ENCODE measurements around the gene NR1D1.

The NR1D1 gene

DNA sequence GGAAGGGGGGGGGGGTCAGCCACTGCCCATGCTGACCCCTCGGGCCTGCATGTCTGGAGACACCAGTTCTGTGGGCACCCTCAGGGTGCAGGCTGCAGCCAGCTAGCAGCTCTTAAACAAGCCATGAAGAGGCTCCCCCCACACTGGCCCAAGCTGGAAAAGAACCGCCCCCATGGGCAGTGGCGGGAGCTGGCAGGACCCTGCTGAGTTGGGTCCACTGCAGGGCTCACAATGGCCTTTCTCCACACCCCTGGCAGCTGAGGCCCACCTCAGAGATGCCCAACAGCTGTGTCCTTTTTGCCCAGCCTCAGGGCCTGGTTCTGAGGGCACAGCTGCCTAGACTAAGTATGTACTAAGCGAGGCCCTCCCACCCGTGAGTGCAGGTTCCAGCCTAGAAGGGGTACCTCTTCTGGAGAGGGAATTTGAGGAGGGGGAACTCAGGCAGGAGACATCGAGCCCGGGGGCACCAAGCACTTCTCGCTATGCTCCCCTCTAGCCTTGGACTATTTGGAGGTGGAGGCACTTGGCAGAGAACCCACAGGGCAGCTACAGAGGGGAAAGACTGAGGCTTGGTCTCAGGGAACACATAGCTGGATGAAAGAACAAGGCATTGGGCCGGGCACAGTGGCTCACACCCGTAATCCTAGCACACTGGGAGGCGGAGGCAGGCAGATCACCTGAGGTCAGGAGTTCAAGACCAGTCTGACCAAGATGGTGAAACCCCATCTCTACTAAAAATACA lies 34.4 kb downstream of the NR1D1 start:
- POLR2A ChIA-PET = interaction anchor here (0.5 to 1.0 kb wide), 3 partner anchors 13 to 860 kb away, joined by 3 to 9 read pairs (median 4); no protein-coding TSS in a partner anchor
- TF ChIP-seq, protein P1, sequence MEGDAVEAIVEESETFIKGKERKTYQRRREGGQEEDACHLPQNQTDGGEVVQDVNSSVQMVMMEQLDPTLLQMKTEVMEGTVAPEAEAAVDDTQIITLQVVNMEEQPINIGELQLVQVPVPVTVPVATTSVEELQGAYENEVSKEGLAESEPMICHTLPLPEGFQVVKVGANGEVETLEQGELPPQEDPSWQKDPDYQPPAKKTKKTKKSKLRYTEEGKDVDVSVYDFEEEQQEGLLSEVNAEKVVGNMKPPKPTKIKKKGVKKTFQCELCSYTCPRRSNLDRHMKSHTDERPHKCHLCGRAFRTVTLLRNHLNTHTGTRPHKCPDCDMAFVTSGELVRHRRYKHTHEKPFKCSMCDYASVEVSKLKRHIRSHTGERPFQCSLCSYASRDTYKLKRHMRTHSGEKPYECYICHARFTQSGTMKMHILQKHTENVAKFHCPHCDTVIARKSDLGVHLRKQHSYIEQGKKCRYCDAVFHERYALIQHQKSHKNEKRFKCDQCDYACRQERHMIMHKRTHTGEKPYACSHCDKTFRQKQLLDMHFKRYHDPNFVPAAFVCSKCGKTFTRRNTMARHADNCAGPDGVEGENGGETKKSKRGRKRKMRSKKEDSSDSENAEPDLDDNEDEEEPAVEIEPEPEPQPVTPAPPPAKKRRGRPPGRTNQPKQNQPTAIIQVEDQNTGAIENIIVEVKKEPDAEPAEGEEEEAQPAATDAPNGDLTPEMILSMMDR (IDR thresholded peaks at IDR 0.05; ENCODE audit: control extremely low read depth, extremely low read depth, low read depth, missing control alignments) = no peak
- CTCF ChIA-PET = interaction anchor here (0.8 to 14.2 kb wide), 13 partner anchors 11 to 125 kb away, joined by 3 to 215 read pairs (median 4); partner anchors contain the start of genes CSF3, MED24 and NR1D1
- no peak for DNase-seq (ENCODE audit: extremely low spot score)

DNA sequence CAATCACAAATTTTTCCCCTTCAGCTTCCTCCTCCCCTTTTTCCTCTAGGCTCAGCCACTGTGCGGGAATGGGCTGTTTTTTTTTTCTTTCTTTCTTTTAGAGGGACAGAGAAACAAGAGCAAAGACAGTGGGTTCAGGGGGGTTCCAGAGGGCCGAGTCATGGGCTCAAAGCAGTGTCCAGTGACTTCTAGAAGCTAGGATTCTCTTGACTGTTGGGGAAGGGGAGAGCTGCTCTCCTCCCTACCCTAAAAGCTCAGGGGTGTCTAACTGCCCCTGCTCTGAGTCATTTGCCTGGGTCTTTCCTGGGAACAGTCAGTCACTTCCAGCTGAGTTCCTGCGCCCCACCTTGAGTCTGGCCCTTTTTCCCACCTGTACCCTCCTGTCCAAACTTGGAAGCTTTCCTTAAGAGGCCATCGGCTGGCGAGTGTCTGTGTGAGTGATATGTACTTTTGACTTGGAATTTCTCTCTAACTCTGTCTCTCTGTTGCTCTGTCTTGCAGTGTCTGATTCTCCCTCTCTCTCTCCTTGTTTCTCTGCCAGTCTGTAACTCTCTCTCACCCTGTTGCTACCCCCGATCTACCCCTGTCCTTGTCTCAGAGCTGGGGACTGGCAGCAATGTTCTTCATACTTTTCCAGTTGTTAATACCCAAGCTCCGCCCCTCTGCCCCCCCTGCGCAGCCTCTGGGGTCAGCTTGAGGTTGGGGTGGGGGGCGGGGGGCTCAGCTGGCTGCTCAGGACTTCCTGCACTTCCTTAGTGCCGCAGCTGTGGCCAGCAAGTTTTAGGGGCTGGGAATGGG lies 35.2 kb downstream of the NR1D1 start:
- CTCF ChIA-PET = interaction anchor here (0.8 to 14.2 kb wide), 12 partner anchors 11 to 218 kb away, joined by 3 to 215 read pairs (median 5); partner anchors contain the start of genes MED24 and NR1D1
- TF ChIP-seq, protein P1 (IDR thresholded peaks at IDR 0.05; ENCODE audit: control extremely low read depth, extremely low read depth, low read depth, missing control alignments) = no peak
- no peak for DNase-seq (ENCODE audit: extremely low spot score)
- POLR2A ChIA-PET = interaction anchor here (0.5 to 1.0 kb wide), 2 partner anchors 70 to 860 kb away, joined by 3 to 4 read pairs; no protein-coding TSS in a partner anchor

DNA sequence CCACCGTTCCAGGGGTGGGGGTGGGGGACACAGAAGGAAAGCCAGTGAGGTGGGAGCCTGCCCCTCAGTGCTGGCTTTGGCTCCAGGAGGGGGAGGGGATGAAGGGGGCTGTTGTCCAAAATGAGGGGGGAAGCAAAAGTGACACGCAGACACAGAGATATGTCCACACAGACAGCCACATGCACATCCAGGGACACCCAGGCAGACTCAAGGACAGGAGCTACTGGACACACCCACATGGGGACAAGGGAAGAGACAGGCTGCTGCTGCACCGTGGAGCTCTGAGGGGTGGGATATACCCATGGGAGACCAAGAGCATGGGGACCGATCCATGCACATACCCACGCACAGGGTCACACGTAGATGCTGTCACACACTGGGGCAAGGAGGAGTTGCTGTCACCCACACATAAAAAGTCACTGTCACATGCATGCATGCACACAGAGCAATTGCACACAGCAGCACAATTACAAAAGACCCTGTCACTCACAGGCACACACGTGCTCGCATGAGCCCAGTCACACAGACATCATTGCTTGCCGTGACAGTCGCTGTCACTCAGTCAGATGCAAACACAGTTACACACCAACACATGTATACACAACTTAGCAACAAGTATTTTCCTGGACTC lies 36.4 kb downstream of the NR1D1 start:
- TF ChIP-seq, protein P1 (IDR thresholded peaks at IDR 0.05; ENCODE audit: control extremely low read depth, extremely low read depth, low read depth, missing control alignments) = no peak
- POLR2A ChIA-PET = interaction anchor here (0.6 kb wide), 1 partner anchor 65 kb away, joined by 3 read pairs; no protein-coding TSS in a partner anchor

DNA sequence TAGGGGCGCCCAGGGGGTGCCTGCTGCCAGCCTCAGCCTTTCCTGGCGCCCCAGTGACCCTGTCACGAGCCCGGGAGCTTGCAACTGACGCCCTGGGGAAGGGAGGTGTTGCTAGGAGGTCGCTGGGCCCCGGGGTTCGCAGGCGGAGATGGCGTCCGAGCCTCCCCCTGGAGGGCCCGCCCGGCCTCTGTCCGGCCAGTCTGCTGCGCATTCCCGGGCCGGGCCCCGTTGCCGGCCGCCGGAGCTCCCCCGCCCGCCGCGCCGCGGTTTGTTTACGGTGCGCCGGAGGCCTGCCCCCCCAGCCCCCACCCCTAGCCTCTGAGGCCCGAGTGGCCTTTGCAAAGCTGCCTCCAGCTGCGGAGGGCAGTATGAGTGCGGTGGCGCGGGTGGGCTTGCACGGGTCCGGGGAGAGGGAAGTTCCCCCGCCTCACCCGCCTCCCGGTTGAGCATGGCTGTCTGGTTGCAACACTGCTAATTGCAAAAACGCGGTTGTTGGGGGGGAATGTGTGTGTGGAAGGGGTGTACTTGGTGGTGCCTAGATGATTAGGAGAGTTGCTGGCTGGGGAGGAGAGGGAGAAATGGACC lies 37.1 kb downstream of the NR1D1 start:
- TF ChIP-seq, protein P1 (IDR thresholded peaks at IDR 0.05; ENCODE audit: control extremely low read depth, extremely low read depth, low read depth, missing control alignments) = no peak
- ChIA-PET CTCF (interaction anchor here (0.8 to 14.2 kb wide), 12 partner anchors 8 to 155 kb away, joined by 3 to 215 read pairs (median 6); partner anchors contain the start of genes MED24 and WIPF2), POLR2A (interaction anchor here (0.6 kb wide), 2 partner anchors 15 to 66 kb away, joined by 3 to 4 read pairs; no protein-coding TSS in a partner anchor)
- no peak for DNase-seq (ENCODE audit: extremely low spot score)

More for the DNA sequence above, 36.4 kb downstream of the NR1D1 start:
- DNase-seq (ENCODE audit: extremely low spot score) = no peak
- CTCF ChIA-PET = interaction anchor here (0.8 to 14.2 kb wide), 15 partner anchors 7 to 220 kb away, joined by 3 to 215 read pairs (median 6); partner anchors contain the start of genes MED24 and WIPF2

DNA sequence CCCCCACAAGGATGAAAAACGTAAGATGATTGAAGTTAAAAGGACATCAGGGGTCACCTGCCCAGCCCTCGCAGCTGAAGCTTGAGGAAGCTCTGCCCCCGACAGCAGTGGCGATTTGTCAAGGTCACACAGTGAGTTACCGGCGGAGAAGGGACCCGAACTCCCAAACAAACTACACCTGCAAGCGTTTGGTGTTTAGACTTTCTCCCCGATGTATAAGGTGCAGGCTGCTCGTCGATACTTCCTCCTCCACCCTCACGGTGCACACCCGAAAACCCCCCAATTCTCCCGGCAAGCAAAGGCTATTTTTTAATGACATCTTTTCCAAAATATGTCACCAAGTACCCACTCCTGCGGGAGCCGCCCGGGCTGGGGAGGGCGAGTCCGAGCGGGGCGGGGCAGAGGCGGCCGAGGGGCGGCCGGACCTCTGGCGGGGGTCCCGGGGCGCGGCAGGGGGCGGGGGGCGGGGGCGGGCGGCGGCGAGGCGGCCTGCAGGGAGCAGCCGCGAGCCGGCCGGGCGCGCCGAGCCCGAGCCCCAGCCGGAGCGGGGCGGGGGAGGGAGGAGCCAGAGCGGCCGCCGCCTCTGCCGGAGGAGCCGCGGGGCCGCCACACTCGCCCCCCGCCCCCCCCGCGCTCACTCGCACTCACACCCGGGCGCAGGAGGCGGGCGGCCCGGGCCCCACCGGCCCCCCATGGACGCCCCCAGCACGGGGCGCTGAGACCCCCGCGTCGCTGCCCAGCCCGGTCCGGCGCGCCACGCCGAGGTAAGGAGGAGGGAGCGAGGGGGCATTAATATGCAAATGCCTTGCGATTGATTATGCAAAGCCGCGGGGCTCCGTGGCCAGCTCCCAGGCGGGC lies 37.8 kb downstream of the NR1D1 start, which contains the start of gene THRA:
THRA (plus strand) TSS at position 637 of the 858 bp plus-strand sequence. CDS start 11,524 bp downstream, outside the sequence.
- peak; percentile 88 for DNase-seq (ENCODE audit: extremely low spot score)
- ChIA-PET POLR2A (interaction anchor here (0.6 kb wide), 1 partner anchor 16 kb away, joined by 4 read pairs; no protein-coding TSS in a partner anchor), CTCF (interaction anchor here (0.8 to 14.2 kb wide), 13 partner anchors 9 to 156 kb away, joined by 3 to 215 read pairs (median 4); partner anchors contain the start of genes CSF3, MED24 and WIPF2)
- TF ChIP-seq, protein P1 (IDR thresholded peaks at IDR 0.05; ENCODE audit: control extremely low read depth, extremely low read depth, low read depth, missing control alignments) = peak; percentile 27
